Mesothelial cell of epicardium (in vitro differentiated cells): Measurements from ENCODE around the gene SEMA7A. TPM values are rescaled to one million over a fixed set of nuclear protein-coding genes. Genes with fewer than 3 reads are reported as not detected.
A peak's percentile ranks its signal among the peaks of the same experiment; 100 is the strongest.

Source experiments
- DNase-seq, 2 experiments: peaks; one replicate each; pipeline ENCODE4 v3.0.0; 2021; ENCODE audit warnings: low spot score in 2 of 2; ENCODE audit not compliant: unreplicated experiment in 2 of 2
- H3K27ac Mint-ChIP-seq: 2 replicates; pipeline ENCODE4 v1.8.0; 2021; ENCODE audit warnings: mixed read lengths
- H3K27me3 Mint-ChIP-seq: 2 replicates; pipeline ENCODE4 v1.8.0; 2021; ENCODE audit warnings: low read depth, mixed read lengths
- H3K36me3 Mint-ChIP-seq: 2 replicates; pipeline ENCODE4 v1.8.0; 2021; ENCODE audit warnings: mixed read lengths
- H3K4me1 Mint-ChIP-seq: 2 replicates; pipeline ENCODE4 v1.8.0; 2021; ENCODE audit warnings: mixed read lengths
- H3K4me3 Mint-ChIP-seq: 2 replicates; pipeline ENCODE4 v1.8.0; 2021; ENCODE audit warnings: mild to moderate bottlenecking, moderate library complexity, mixed read lengths
- H3K9me3 Mint-ChIP-seq: 2 replicates; pipeline ENCODE4 v1.8.0; 2021; ENCODE audit warnings: mixed read lengths
- total RNA-seq: library from RNA; stranded (reverse); gene quantifications from 3 replicates; pipeline ENCODE4 v1.2.1, GENCODE V29; 2021
- TF ChIP-seq, protein P1 (sequence below): fragments of 200-600 bp; sonication (generic); IDR thresholded peaks from one replicate; pipeline ENCODE4 v1.5.0; 2021; ENCODE audit warnings: antibody characterized with exemption; ENCODE audit not compliant: unreplicated experiment

The SEMA7A gene
- total RNA-seq, 1 donor from 2014 or later: 5.0 TPM

DNA sequence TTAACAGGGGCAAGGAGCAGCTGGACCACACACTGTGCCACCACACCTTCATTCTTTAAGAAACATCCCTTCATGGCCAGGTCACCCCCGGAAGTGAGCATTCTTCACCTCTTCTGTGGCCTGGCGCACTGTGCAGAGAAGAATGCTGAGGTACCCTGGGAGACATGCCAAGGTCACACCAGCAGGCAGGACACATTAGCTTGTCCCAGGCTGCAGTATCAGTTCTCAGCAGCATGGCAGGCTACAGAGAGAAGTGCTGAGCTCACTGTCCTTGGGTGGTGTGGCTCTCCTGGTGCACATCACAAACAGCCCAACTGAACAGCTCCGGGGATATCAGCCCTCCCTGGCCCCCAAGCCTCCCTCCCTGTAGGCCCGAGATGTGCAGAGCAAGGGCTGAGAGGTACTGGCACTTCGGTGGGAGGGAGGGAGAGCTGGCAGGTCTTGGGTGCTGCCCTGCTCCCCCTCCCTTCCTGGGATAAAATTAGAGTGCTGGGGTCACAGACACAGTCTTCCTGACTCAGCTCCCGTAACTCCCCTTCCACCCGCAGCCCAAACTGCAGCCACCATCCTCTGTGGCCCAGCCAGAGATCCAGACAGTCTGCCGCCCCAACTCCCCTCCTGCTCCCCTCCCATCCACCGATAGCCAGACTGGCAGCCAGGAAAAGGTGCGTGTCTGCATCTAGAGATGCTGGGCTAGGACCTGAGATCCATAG lies 13.4 kb downstream of the SEMA7A start:
- DNase-seq: no peak
- no peaks in the 10 kb centered on the region for H3K27me3 Mint-ChIP-seq
- peak overlapping the region; percentile 10 for H3K27ac Mint-ChIP-seq
- no peak overlapping the region for H3K4me3 Mint-ChIP-seq
- no peaks in the 10 kb centered on the region for H3K9me3 Mint-ChIP-seq
- H3K36me3 Mint-ChIP-seq: no peaks in the 10 kb centered on the region
- TF ChIP-seq, protein P1, sequence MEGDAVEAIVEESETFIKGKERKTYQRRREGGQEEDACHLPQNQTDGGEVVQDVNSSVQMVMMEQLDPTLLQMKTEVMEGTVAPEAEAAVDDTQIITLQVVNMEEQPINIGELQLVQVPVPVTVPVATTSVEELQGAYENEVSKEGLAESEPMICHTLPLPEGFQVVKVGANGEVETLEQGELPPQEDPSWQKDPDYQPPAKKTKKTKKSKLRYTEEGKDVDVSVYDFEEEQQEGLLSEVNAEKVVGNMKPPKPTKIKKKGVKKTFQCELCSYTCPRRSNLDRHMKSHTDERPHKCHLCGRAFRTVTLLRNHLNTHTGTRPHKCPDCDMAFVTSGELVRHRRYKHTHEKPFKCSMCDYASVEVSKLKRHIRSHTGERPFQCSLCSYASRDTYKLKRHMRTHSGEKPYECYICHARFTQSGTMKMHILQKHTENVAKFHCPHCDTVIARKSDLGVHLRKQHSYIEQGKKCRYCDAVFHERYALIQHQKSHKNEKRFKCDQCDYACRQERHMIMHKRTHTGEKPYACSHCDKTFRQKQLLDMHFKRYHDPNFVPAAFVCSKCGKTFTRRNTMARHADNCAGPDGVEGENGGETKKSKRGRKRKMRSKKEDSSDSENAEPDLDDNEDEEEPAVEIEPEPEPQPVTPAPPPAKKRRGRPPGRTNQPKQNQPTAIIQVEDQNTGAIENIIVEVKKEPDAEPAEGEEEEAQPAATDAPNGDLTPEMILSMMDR: no peak
- H3K4me1 Mint-ChIP-seq: peaks cover 15% of the 10 kb centered on the region

DNA sequence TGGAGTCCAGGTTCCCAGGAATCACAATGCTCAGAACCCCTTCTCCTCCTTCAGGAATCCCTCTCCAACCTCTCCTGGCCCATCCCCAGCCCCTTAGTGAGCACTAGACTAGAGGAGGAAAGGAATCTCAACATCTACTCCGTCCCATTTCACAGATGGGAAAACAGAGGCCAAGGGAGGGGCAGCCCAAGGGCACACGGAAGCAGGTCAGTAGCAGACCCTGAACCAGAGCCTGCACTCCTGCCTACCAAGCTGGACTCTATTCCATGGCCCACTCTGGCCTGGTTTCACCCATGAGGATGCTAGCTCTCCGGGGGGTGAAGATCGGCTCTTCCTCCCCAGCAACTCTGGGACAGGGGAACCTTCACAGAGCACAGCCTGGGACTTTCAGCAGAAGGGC lies 14.3 kb downstream of the SEMA7A start:
- H3K4me3 Mint-ChIP-seq: no peak overlapping the region
- no peaks in the 10 kb centered on the region for H3K36me3 Mint-ChIP-seq
- no peaks in the 10 kb centered on the region for H3K9me3 Mint-ChIP-seq
- peaks cover 15% of the 10 kb centered on the region for H3K4me1 Mint-ChIP-seq
- no peak overlapping the region for H3K27ac Mint-ChIP-seq
- TF ChIP-seq, protein P1: no peak
- DNase-seq: no peak
- H3K27me3 Mint-ChIP-seq: no peaks in the 10 kb centered on the region

DNA sequence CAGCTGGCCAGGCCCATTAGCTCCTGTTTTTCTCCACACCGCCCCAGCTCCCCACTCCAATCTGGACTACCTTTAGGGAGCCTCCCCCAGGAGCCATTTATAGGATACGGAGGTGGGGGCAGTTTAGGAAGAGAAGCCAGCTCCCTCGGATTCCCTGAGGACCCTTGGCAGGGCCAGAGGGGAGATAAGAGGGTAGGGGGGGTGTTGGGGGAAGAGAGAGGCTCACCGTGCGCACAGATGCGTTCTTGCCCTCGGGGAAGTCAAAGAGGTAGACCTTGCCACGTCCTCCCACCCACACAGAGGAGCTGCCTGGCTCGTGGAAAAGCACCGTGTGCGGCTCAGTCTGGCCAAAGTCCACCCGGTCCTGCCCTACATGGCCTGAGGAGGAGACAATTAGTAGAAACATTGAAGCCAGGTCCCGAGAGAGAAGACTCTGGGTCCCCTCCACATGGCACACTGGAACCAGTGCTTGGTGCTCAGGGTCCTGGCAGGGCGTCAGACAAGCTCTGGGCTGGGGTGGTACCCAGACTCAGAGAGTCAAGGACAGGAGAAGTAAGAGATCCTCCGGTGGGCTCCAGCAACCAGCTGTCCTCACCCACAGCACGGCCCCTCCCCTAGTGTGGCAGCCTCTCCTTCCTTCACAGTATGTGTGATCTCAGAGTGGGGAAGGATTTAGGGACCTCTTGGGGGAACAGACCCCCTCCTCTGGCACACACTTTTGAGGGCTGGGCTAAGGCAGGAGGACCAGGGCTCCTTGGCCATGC lies 15.0 kb downstream of the SEMA7A start:
- Mint-ChIP-seq H3K36me3 (no peaks in the 10 kb centered on the region), H3K4me3 (no peak overlapping the region), H3K27me3 (no peaks in the 10 kb centered on the region), H3K9me3 (no peaks in the 10 kb centered on the region), H3K27ac (no peak overlapping the region), H3K4me1 (peaks cover 10% of the 10 kb centered on the region)
- DNase-seq: no peak
- TF ChIP-seq, protein P1: no peak

DNA sequence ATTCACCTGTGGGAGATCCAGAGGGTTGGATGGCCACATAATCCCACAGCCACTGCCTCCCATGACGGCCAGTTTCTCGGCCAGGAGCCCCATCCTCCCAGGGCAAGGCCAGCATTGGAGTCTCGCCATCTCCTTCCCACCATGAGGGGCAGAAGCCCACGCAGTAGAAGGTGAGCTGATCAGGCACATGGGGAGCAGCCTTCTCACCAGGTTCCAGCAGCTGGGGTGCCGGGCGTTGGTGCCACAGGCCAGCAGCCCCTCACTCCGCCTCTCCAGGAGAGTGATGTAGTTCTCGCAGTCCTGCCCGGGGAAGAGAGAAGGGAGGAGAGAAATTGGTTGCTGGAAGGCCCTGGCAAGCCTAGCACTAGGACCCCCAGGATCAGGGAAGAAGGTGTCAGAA lies 16.1 kb downstream of the SEMA7A start:
- Mint-ChIP-seq H3K36me3 (no peaks in the 10 kb centered on the region), H3K9me3 (no peaks in the 10 kb centered on the region), H3K4me1 (peaks cover 4% of the 10 kb centered on the region), H3K4me3 (no peak overlapping the region), H3K27ac (no peak overlapping the region), H3K27me3 (no peaks in the 10 kb centered on the region)
- TF ChIP-seq, protein P1: no peak
- no peak for DNase-seq

DNA sequence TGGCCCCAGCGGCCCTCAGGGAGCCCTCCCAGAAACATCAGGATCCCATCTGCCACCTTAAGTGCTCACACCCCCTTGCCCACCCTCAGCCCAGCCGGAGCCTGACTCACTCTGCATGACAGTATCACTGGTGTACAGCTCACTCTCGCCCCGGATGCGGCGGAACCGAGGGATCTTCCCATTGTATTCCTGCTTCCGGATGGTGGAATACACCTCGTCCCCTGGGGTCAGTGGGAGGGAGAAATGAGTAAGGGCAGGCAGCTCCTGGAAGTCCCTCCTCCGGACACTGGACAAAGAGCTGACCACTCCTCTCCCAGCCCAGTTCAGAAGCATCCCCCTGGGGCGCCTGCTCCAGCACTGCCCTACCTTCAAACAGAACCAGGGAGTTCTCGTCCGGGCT lies 16.5 kb downstream of the SEMA7A start:
- Mint-ChIP-seq H3K9me3 (no peaks in the 10 kb centered on the region), H3K36me3 (no peaks in the 10 kb centered on the region), H3K4me1 (peaks cover 3% of the 10 kb centered on the region), H3K27me3 (no peaks in the 10 kb centered on the region), H3K4me3 (no peak overlapping the region), H3K27ac (no peak overlapping the region)
- TF ChIP-seq, protein P1: no peak
- no peak for DNase-seq
